DMS153 treated with DMSO at 0.1 percent for 48 hours (cell line): ENCODE measurements around the gene ATAD5.
"Not testable (repeated sequence)": the region's sequence is repeated elsewhere in the genome, so short reads cannot be mapped to it uniquely, and the experiment has no call there.

Experiments
- DNase-seq: peaks from one replicate; lab custom pipeline; 2025; ENCODE audit not compliant: unreplicated experiment; lab: John Stamatoyannopoulos, UW

The ATAD5 gene

GRCh38 chr17:30910151-30910550 is 78.4 kb downstream of the ATAD5 start:
- not testable (repeated sequence) for DNase-seq

- no peak for DNase-seq
Measured at GRCh38 chr17:30913955-30914354, 82.2 kb downstream of the ATAD5 start.

GRCh38 chr17:30915833-30916611 is 84.3 kb downstream of the ATAD5 start:
- no peak for DNase-seq

- DNase-seq, result no peak
Measured at GRCh38 chr17:30917050-30917449, 85.3 kb downstream of the ATAD5 start.

GRCh38 chr17:30920282-30920681 is 88.5 kb downstream of the ATAD5 start:
- DNase-seq, result no peak

GRCh38 chr17:30920683-30921543 is 89.1 kb downstream of the ATAD5 start:
- no peak for DNase-seq

- no peak for DNase-seq
Measured at GRCh38 chr17:30921544-30922196, 89.9 kb downstream of the ATAD5 start, which contains the start of gene ADAP2. Gene ADAP2 (plus strand): TSS chr17:30921945. CDS start chr17:30922015, 70 bp downstream.

GRCh38 chr17:30922235-30923030 is 90.7 kb downstream of the ATAD5 start:
- DNase-seq, result no peak

GRCh38 chr17:30924341-30924740 is 92.6 kb downstream of the ATAD5 start:
- DNase-seq, result no peak

GRCh38 chr17:30926516-30926915 is 94.8 kb downstream of the ATAD5 start:
- DNase-seq, result no peak

GRCh38 chr17:30927756-30928155 is 96.0 kb downstream of the ATAD5 start:
- DNase-seq, result no peak

- no peak for DNase-seq
Measured at GRCh38 chr17:30928584-30928983, 96.8 kb downstream of the ATAD5 start.

GRCh38 chr17:30929081-30929633 is 97.4 kb downstream of the ATAD5 start:
- DNase-seq, result no peak

- DNase-seq, result not testable (repeated sequence)
Measured at GRCh38 chr17:30929861-30930260, 98.1 kb downstream of the ATAD5 start.

GRCh38 chr17:30930495-30930894 is 98.7 kb downstream of the ATAD5 start:
- DNase-seq, result no peak

GRCh38 chr17:30931582-30931981 is 99.8 kb downstream of the ATAD5 start:
- DNase-seq, result not testable (repeated sequence)

GRCh38 chr17:30933966-30934365 is 102.2 kb downstream of the ATAD5 start:
- no peak for DNase-seq

GRCh38 chr17:30939051-30939689 is 107.4 kb downstream of the ATAD5 start:
- DNase-seq, result no peak

GRCh38 chr17:30942308-30943079 is 110.7 kb downstream of the ATAD5 start:
- DNase-seq, result no peak
